Measurements from ENCODE around the gene CCIN. TPM values are rescaled to one million over a fixed set of nuclear protein-coding genes. Genes with fewer than 3 reads are reported as not detected.

CCIN gene
- total RNA-seq, 1 experiment from 2014 or later = not detected

DNA sequence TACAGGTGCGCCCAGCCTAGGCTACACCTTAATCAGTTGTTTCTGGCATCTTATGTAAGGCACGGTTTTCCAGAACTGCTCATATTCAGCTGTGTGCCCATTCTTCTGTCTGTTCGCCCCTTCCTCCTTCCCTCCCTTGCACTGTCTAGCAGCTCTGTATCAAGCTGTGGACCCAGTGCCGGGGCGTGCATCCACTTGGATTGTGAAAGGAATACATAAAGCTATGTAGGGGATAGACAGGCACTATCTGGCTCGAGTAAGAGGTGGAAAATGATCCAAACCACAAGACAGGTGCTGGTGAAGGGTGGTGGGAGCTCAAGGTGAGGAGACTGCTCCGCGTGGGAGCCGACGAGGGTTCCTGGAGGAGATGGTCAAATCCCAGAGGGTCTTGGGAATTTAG is 30.7 kb upstream of the CCIN start:
- DNase-seq = no peak
- Histone ChIP-seq H3K36me3 (ENCODE audit: low read depth) (no peaks in the 10 kb centered on the region), H3K4me1 (replicated peaks; ENCODE audit: insufficient read depth) (peaks cover 17% of the 10 kb centered on the region; the same call in 1 of the 2 replicates), H3K9me2 (ENCODE audit: insufficient read depth) (no peaks in the 10 kb centered on the region), H4K20me1 (ENCODE audit: insufficient read depth) (no peaks in the 10 kb centered on the region), H3K4me2 (no peak overlapping the region), H2AFZ (no peak overlapping the region), H3K27me3 (ENCODE audit: insufficient read depth, low read depth) (no peaks in the 10 kb centered on the region), H3K4me3 (no peak overlapping the region), H3K79me2 (ENCODE audit: low read depth) (no peaks in the 10 kb centered on the region), H3F3A (ENCODE audit: insufficient read depth, low read depth) (no peaks in the 10 kb centered on the region), H3K27ac (no peak overlapping the region), H3K9me3 (ENCODE audit: insufficient read depth, low read depth) (no peaks in the 10 kb centered on the region)
- TF ChIP-seq EZH2 (IDR thresholded peaks at IDR 0.05; ENCODE audit: low read depth) = no peak
- TF ChIP-seq, protein P1, sequence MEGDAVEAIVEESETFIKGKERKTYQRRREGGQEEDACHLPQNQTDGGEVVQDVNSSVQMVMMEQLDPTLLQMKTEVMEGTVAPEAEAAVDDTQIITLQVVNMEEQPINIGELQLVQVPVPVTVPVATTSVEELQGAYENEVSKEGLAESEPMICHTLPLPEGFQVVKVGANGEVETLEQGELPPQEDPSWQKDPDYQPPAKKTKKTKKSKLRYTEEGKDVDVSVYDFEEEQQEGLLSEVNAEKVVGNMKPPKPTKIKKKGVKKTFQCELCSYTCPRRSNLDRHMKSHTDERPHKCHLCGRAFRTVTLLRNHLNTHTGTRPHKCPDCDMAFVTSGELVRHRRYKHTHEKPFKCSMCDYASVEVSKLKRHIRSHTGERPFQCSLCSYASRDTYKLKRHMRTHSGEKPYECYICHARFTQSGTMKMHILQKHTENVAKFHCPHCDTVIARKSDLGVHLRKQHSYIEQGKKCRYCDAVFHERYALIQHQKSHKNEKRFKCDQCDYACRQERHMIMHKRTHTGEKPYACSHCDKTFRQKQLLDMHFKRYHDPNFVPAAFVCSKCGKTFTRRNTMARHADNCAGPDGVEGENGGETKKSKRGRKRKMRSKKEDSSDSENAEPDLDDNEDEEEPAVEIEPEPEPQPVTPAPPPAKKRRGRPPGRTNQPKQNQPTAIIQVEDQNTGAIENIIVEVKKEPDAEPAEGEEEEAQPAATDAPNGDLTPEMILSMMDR (conservative IDR thresholded peaks at IDR 0.05) = no peak
- BruUV-seq (replicated peaks) = no TSS peak
- intact Hi-C loops (cut with micrococcal nuclease; ENCODE audit: unreplicated experiment) = no loop called here
- ChIA-PET CTCF (no interaction called here), POLR2A (ENCODE audit: unreplicated experiment) (no interaction called here)

DNA sequence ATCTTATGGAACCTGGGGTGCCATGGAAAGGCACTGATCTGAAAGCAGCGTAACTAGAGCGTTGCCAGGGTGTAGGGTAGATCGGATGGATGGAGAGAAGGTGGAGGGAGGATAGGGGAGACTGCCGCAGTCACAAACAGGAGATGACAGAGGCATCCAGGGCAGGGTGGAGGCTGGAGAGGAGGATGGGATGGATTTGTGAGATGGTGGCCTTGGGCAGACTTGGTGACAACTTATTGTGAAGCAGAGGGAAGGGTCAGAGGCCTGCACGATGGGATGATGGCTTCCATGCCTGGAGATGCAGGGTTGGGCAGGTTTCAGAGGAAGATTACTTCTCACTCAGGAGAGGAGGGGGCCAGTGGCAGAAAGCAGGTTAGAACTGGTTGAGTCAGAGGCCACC is 30.3 kb upstream of the CCIN start:
- no peaks in the 10 kb centered on the region for H3K36me3 ChIP-seq (ENCODE audit: low read depth)
- POLR2A ChIA-PET (ENCODE audit: unreplicated experiment) = no interaction called here

DNA sequence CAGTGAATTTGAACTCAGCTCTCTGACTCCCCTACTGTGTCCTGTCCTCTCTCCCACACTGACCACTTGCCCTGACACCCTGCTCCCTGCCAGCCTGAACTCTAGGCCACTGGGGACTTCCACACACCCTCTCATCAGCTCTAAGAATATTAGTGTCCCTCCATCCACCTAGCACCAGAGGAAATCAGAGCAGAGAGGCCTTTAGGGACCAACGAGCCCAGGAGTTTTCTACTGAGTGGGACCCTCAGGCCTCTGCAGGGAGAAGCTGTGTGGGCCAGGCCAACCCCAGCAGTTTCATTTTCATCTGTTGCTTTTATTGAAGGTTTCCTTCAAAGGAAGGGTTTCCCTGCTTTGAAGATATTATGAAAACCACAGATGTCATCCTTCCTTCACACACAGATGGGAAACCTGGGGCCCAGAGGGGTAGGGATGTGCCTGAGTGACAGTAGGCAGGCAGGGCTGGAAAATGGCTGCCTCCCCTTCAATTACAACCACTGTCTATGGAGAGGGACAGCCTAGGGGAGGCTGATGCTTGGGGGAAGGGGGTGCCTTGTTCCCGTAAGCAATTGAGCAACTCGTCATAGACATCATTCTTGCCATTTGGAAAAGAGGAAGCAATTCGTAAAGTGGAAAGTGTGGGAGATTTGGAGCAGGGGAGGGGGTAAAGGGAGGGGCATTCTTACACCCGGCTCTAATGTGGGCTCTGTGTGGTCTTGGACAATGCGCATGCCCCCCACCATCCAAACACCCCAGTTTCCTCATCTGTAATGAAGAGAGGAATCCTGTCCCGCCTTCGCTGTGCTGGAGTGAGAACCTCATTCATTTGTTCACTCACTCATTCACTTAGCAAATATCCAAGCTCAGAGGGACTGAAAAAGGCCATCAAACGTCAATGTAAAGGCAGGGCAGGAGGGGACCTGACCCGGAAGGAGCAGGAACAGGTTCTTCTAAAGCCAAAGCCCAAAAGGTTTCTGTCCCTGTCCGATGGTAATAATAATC is 28.8 kb upstream of the CCIN start:
- CTCF ChIA-PET = no interaction called here

More for the DNA sequence above, 30.3 kb upstream of the CCIN start:
- Histone ChIP-seq H3F3A (ENCODE audit: insufficient read depth, low read depth) (no peaks in the 10 kb centered on the region), H3K9me3 (ENCODE audit: insufficient read depth, low read depth) (no peaks in the 10 kb centered on the region), H4K20me1 (ENCODE audit: insufficient read depth) (no peaks in the 10 kb centered on the region), H3K4me2 (no peak overlapping the region), H3K27me3 (ENCODE audit: insufficient read depth, low read depth) (no peaks in the 10 kb centered on the region), H3K4me1 (replicated peaks; ENCODE audit: insufficient read depth) (peaks cover 17% of the 10 kb centered on the region; the same call in 1 of the 2 replicates), H3K9me2 (ENCODE audit: insufficient read depth) (no peaks in the 10 kb centered on the region), H3K27ac (no peak overlapping the region), H3K4me3 (no peak overlapping the region), H3K79me2 (ENCODE audit: low read depth) (no peaks in the 10 kb centered on the region), H2AFZ (no peak overlapping the region)
- BruUV-seq (replicated peaks) = no TSS peak
- DNase-seq = no peak
- intact Hi-C loops (cut with micrococcal nuclease; ENCODE audit: unreplicated experiment) = no loop called here
- CTCF ChIA-PET = no interaction called here
- TF ChIP-seq EZH2 (IDR thresholded peaks at IDR 0.05; ENCODE audit: low read depth) = no peak
- TF ChIP-seq, protein P1 (conservative IDR thresholded peaks at IDR 0.05) = no peak

More for the DNA sequence above, 28.8 kb upstream of the CCIN start:
- H2AFZ ChIP-seq = no peak overlapping the region
- H3K9me2 ChIP-seq (ENCODE audit: insufficient read depth) = no peaks in the 10 kb centered on the region
- BruUV-seq (replicated peaks) = no TSS peak
- no peak for DNase-seq
- intact Hi-C loops (cut with micrococcal nuclease; ENCODE audit: unreplicated experiment) = loop anchor here (2.0 kb wide), 1 partner anchor 38 kb away; no protein-coding TSS in a partner anchor
- no peaks in the 10 kb centered on the region for H3K27me3 ChIP-seq (ENCODE audit: insufficient read depth, low read depth)
- H3K4me2 ChIP-seq = peak overlapping the region; percentile 26; the same call in 1 of the 2 replicates
- H3K4me1 ChIP-seq (replicated peaks; ENCODE audit: insufficient read depth) = peaks cover 17% of the 10 kb centered on the region; the same call in 1 of the 2 replicates
- no peaks in the 10 kb centered on the region for H4K20me1 ChIP-seq (ENCODE audit: insufficient read depth)
- no peak for TF ChIP-seq EZH2 (IDR thresholded peaks at IDR 0.05; ENCODE audit: low read depth)
- TF ChIP-seq, protein P1 (conservative IDR thresholded peaks at IDR 0.05) = no peak
- no peak overlapping the region for H3K27ac ChIP-seq
- no peaks in the 10 kb centered on the region for H3K36me3 ChIP-seq (ENCODE audit: low read depth)
- no peaks in the 10 kb centered on the region for H3F3A ChIP-seq (ENCODE audit: insufficient read depth, low read depth)
- H3K9me3 ChIP-seq (ENCODE audit: insufficient read depth, low read depth) = no peaks in the 10 kb centered on the region
- POLR2A ChIA-PET (ENCODE audit: unreplicated experiment) = no interaction called here
- H3K4me3 ChIP-seq = no peak overlapping the region
- no peaks in the 10 kb centered on the region for H3K79me2 ChIP-seq (ENCODE audit: low read depth)

Data from PC-9 (cell line).